GM13976 (cell line): ENCODE results near the gene PTGER1.

Source experiments
- DNase-seq: peaks from one replicate; pipeline ENCODE4 v3.0.0; 2012; ENCODE audit warnings: low spot score
- CTCF ChIP-seq: IDR thresholded peaks from 2 replicates; pipeline ENCODE4 v1.5.1; 2012; ENCODE audit warnings: borderline replicate concordance, mild to moderate bottlenecking; ENCODE audit not compliant: insufficient read depth; ENCODE audit errors: extremely low read depth, missing control alignments, control extremely low read depth
- in situ Hi-C: fragments of 300-500 bp; cut with MboI; formaldehyde crosslinking; loops from one replicate; pipeline ENCODE4 v1.12.0; 2022; ENCODE audit warnings: low sequenced_read_pairs, mixed read lengths, inconsistent platforms; ENCODE audit not compliant: unreplicated experiment

Gene PTGER1

GRCh38 chr19:14494411-14494810, 19.3 kb upstream of the PTGER1 start:
- peak; percentile 31 for DNase-seq
- no peak for TF ChIP-seq CTCF
- in situ Hi-C loops, result loop anchor here (25.0 kb wide), 1 partner anchor 307 kb away; no protein-coding TSS in a partner anchor

GRCh38 chr19:14492756-14493337, 17.7 kb upstream of the PTGER1 start:
- in situ Hi-C loops, result loop anchor here (25.0 kb wide), 1 partner anchor 306 kb away; no protein-coding TSS in a partner anchor
- no peak for DNase-seq
- TF ChIP-seq CTCF, result no peak

GRCh38 chr19:14487370-14488125, 12.4 kb upstream of the PTGER1 start:
- no peak for TF ChIP-seq CTCF
- in situ Hi-C loops, result loop anchor here (25.0 kb wide), 1 partner anchor 300 kb away; no protein-coding TSS in a partner anchor
- DNase-seq, result no peak

GRCh38 chr19:14482172-14482941, 7.2 kb upstream of the PTGER1 start:
- no peak for TF ChIP-seq CTCF
- in situ Hi-C loops, result loop anchor here (25.0 kb wide), 1 partner anchor 295 kb away; no protein-coding TSS in a partner anchor
- no peak for DNase-seq

GRCh38 chr19:14480700-14481079, 5.5 kb upstream of the PTGER1 start:
- peak; percentile 39 for DNase-seq
- TF ChIP-seq CTCF, result no peak
- in situ Hi-C loops, result loop anchor here (25.0 kb wide), 1 partner anchor 293 kb away; no protein-coding TSS in a partner anchor

GRCh38 chr19:14479975-14480699, 5.0 kb upstream of the PTGER1 start:
- DNase-seq, result peak; percentile 92
- in situ Hi-C loops, result loop anchor here (25.0 kb wide), 1 partner anchor 293 kb away; no protein-coding TSS in a partner anchor

More at GRCh38 chr19:14479975-14480699, 5.0 kb upstream of the PTGER1 start:
- peak; percentile 100 for TF ChIP-seq CTCF
